Measurements from ENCODE around the gene SRP54. TPM values are rescaled to one million over a fixed set of nuclear protein-coding genes. Genes with fewer than 3 reads are reported as not detected.

SRP54 gene
- total RNA-seq, 1 experiment from 2014 or later: 75.5 TPM

DNA sequence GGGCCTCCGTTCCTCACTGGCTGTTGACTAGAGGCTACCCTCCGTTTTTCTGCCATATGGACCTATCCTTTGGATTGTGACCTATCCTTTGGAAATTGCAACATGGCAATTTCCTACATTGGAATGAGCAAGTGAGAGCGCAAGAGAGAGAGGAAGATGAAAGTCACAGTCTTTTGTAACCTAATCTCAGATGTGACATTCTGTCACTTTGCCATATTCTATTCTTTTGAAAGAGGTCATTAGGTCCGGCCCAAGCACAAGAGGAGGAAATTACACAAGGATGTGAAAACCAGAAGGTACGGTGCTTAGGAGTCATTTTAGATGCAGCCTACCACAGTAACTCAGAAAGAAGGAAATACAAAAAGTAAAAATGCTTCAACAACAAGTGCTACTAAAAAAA, 47.3 kb upstream of the SRP54 start:
- Histone ChIP-seq H3K9ac (ENCODE audit: low read length) (no peak overlapping the region), H3K4me1 (ENCODE audit: insufficient read depth, low read length) (peaks cover 13% of the 10 kb centered on the region), H3K4me2 (ENCODE audit: low read length) (no peak overlapping the region), H3K9me2 (replicated peaks; ENCODE audit: low read length) (no peaks in the 10 kb centered on the region), H3K79me2 (ENCODE audit: low read length) (no peaks in the 10 kb centered on the region), H3K27me3 (ENCODE audit: low read length) (no peaks in the 10 kb centered on the region), H3K36me3 (ENCODE audit: low read depth, low read length) (no peaks in the 10 kb centered on the region), H2AFZ (ENCODE audit: low read length) (no peak overlapping the region), H3K27ac (ENCODE audit: low read length) (no peak overlapping the region), H3K9me3 (ENCODE audit: low read length) (no peaks in the 10 kb centered on the region), H3K4me3 (ENCODE audit: low read length) (no peak overlapping the region), H4K20me1 (ENCODE audit: low read length) (no peaks in the 10 kb centered on the region), H3F3A (ENCODE audit: low read length, unreplicated experiment) (no peaks in the 10 kb centered on the region)
- intact Hi-C loops (cut with micrococcal nuclease): no loop called here
- no TSS peak for BruUV-seq (replicated peaks)
- no peak for DNase-seq
- ChIA-PET POLR2A (ENCODE audit: unreplicated experiment) (no interaction called here), CTCF (no interaction called here)
- no peak for ATAC-seq
- TF ChIP-seq, protein P1, sequence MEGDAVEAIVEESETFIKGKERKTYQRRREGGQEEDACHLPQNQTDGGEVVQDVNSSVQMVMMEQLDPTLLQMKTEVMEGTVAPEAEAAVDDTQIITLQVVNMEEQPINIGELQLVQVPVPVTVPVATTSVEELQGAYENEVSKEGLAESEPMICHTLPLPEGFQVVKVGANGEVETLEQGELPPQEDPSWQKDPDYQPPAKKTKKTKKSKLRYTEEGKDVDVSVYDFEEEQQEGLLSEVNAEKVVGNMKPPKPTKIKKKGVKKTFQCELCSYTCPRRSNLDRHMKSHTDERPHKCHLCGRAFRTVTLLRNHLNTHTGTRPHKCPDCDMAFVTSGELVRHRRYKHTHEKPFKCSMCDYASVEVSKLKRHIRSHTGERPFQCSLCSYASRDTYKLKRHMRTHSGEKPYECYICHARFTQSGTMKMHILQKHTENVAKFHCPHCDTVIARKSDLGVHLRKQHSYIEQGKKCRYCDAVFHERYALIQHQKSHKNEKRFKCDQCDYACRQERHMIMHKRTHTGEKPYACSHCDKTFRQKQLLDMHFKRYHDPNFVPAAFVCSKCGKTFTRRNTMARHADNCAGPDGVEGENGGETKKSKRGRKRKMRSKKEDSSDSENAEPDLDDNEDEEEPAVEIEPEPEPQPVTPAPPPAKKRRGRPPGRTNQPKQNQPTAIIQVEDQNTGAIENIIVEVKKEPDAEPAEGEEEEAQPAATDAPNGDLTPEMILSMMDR (conservative IDR thresholded peaks at IDR 0.05; ENCODE audit: low read depth, low read length): no peak
- TF ChIP-seq EZH2 (IDR thresholded peaks at IDR 0.05; ENCODE audit: low read length, unreplicated experiment) (no peak), EZH2phosphoT487 (IDR thresholded peaks at IDR 0.05; ENCODE audit: borderline replicate concordance, low read length) (no peak)

DNA sequence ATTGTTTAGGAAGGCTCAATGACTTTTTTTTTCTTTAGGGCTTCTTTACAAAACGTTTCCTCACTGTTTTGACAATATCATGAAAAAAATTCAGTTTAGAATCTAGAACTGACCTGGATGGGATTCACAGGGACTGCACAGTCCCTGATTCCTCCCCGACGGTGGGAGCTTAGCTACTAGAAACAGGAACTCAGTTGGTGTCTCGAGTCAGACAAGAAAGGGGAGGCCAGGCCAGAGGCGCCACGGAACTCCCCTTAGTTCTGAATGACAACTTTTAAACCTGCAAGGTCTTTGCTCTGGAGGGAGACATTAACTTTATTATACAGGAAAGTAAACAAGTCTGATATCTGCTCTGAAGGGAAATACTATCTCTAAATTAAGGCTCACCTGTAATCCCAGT, 45.4 kb upstream of the SRP54 start:
- ATAC-seq: no peak
- intact Hi-C loops (cut with micrococcal nuclease): no loop called here
- H4K20me1 ChIP-seq (ENCODE audit: low read length): no peaks in the 10 kb centered on the region
- H2AFZ ChIP-seq (ENCODE audit: low read length): no peak overlapping the region
- H3K9me2 ChIP-seq (replicated peaks; ENCODE audit: low read length): no peaks in the 10 kb centered on the region
- DNase-seq: no peak
- ChIA-PET CTCF (no interaction called here), POLR2A (ENCODE audit: unreplicated experiment) (no interaction called here)
- H3K4me1 ChIP-seq (ENCODE audit: insufficient read depth, low read length): no peaks in the 10 kb centered on the region
- no peaks in the 10 kb centered on the region for H3F3A ChIP-seq (ENCODE audit: low read length, unreplicated experiment)
- no peaks in the 10 kb centered on the region for H3K9me3 ChIP-seq (ENCODE audit: low read length)
- no peak overlapping the region for H3K9ac ChIP-seq (ENCODE audit: low read length)
- H3K27me3 ChIP-seq (ENCODE audit: low read length): no peaks in the 10 kb centered on the region
- no peak overlapping the region for H3K4me2 ChIP-seq (ENCODE audit: low read length)
- BruUV-seq (replicated peaks): no TSS peak
- TF ChIP-seq, protein P1 (conservative IDR thresholded peaks at IDR 0.05; ENCODE audit: low read depth, low read length): no peak
- TF ChIP-seq EZH2 (IDR thresholded peaks at IDR 0.05; ENCODE audit: low read length, unreplicated experiment) (no peak), EZH2phosphoT487 (IDR thresholded peaks at IDR 0.05; ENCODE audit: borderline replicate concordance, low read length) (no peak)
- H3K27ac ChIP-seq (ENCODE audit: low read length): no peak overlapping the region
- no peaks in the 10 kb centered on the region for H3K79me2 ChIP-seq (ENCODE audit: low read length)
- no peaks in the 10 kb centered on the region for H3K36me3 ChIP-seq (ENCODE audit: low read depth, low read length)
- H3K4me3 ChIP-seq (ENCODE audit: low read length): no peak overlapping the region

DNA sequence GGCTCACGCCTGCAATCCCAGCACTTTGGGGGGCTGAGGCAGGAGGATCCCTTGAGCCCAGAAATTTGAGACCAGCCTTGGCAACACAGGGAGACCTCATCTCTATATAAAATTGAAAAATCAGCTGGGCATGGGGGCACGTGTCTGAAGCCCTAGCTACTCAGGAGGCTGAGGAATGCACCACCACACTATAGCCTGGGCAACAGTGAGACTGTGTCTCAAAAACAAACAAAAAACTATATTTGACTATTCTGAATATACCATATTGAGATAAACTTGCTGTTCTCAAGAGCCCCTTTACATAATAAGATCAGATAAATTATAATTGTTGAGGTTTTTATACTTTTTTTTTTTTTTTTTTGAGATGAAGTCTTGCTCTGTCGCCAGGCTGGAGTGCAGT, 44.9 kb upstream of the SRP54 start:
- Histone ChIP-seq H3K79me2 (ENCODE audit: low read length) (no peaks in the 10 kb centered on the region), H3K4me2 (ENCODE audit: low read length) (no peak overlapping the region), H3K9me3 (ENCODE audit: low read length) (no peaks in the 10 kb centered on the region), H3K36me3 (ENCODE audit: low read depth, low read length) (no peaks in the 10 kb centered on the region), H4K20me1 (ENCODE audit: low read length) (no peaks in the 10 kb centered on the region), H3K4me3 (ENCODE audit: low read length) (no peak overlapping the region), H3K27ac (ENCODE audit: low read length) (no peak overlapping the region), H3K27me3 (ENCODE audit: low read length) (no peaks in the 10 kb centered on the region), H2AFZ (ENCODE audit: low read length) (no peak overlapping the region), H3K4me1 (ENCODE audit: insufficient read depth, low read length) (no peaks in the 10 kb centered on the region), H3K9ac (ENCODE audit: low read length) (no peak overlapping the region), H3F3A (ENCODE audit: low read length, unreplicated experiment) (no peaks in the 10 kb centered on the region), H3K9me2 (replicated peaks; ENCODE audit: low read length) (no peaks in the 10 kb centered on the region)
- ChIA-PET CTCF (no interaction called here), POLR2A (ENCODE audit: unreplicated experiment) (no interaction called here)
- no TSS peak for BruUV-seq (replicated peaks)
- TF ChIP-seq EZH2phosphoT487 (IDR thresholded peaks at IDR 0.05; ENCODE audit: borderline replicate concordance, low read length) (no peak), EZH2 (IDR thresholded peaks at IDR 0.05; ENCODE audit: low read length, unreplicated experiment) (no peak)
- TF ChIP-seq, protein P1 (conservative IDR thresholded peaks at IDR 0.05; ENCODE audit: low read depth, low read length): no peak
- intact Hi-C loops (cut with micrococcal nuclease): no loop called here
- DNase-seq (no peak), ATAC-seq (no peak)
